ENCODE results near the gene CALD1.

DNA sequence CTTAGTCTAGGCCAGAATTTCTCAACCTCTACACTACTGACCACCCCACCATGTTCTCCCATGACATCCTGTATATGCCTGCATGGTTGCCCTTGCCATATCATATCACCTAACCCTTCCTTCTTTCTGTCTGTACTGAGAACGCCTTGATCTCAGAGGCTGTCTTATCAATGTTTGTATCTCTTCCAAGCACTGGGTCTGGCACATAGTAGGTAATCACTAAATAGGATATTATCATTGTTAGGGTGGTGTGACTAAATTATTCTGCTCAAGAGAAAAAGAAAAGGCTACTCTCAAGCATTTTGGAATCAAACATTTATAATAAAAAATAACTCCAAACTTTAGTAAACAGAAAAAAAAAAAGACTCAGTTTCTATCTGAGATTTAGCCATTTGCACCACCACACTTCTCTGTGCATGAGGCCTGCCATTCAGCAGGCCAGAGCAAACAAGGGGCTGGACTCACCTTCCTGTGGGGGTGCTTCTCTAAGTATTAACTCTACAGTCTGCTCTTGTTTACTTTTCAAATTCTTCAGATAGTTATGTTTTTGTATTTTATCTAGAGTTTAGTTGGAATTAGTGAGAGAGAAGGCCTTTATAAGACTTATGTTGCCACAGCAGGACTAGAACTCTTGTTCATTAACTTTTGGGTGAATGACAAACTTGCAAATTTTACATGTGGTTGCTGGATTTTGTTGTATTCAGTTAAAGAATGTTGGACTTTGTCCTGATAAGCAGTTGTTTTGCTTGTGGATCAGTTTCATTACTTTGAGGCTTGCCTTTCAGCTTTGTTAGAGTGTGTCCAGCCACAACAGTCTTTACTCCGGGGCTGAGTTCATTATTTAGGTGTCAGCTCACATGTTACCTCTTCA is 212.3 kb downstream of the CALD1 start:
- TF ChIP-seq, protein P1, sequence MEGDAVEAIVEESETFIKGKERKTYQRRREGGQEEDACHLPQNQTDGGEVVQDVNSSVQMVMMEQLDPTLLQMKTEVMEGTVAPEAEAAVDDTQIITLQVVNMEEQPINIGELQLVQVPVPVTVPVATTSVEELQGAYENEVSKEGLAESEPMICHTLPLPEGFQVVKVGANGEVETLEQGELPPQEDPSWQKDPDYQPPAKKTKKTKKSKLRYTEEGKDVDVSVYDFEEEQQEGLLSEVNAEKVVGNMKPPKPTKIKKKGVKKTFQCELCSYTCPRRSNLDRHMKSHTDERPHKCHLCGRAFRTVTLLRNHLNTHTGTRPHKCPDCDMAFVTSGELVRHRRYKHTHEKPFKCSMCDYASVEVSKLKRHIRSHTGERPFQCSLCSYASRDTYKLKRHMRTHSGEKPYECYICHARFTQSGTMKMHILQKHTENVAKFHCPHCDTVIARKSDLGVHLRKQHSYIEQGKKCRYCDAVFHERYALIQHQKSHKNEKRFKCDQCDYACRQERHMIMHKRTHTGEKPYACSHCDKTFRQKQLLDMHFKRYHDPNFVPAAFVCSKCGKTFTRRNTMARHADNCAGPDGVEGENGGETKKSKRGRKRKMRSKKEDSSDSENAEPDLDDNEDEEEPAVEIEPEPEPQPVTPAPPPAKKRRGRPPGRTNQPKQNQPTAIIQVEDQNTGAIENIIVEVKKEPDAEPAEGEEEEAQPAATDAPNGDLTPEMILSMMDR (IDR thresholded peaks at IDR 0.05), result no peak
- TF ChIP-seq POLR2A (IDR thresholded peaks at IDR 0.05), result no peak
